ENCODE measurements around the gene CALN1.
"Not testable (repeated sequence)": the region's sequence is repeated elsewhere in the genome, so short reads cannot be mapped to it uniquely, and the experiment has no call there.

The CALN1 gene

DNA sequence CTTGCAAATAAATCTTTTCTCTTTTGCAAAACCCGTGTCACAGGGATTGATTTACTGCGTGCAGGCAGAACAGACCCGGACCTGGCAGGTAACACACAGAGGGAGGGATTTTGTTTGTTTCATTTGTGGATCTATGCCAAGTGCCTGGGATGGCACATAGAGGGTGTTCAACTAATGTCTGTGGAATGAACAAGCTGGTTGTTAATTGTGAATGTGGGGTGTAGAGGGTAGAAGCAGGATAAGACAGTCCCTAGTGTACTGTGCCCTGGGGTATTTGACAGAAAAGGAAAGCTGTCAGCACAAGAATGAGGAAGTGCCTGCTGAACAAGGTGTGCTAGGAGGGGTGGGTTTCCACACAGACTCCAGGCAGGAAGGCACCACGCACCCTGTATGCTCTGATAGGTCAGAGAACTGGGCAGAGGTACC is 331.8 kb downstream of the CALN1 start:
- DNase-seq, result no peak

DNA sequence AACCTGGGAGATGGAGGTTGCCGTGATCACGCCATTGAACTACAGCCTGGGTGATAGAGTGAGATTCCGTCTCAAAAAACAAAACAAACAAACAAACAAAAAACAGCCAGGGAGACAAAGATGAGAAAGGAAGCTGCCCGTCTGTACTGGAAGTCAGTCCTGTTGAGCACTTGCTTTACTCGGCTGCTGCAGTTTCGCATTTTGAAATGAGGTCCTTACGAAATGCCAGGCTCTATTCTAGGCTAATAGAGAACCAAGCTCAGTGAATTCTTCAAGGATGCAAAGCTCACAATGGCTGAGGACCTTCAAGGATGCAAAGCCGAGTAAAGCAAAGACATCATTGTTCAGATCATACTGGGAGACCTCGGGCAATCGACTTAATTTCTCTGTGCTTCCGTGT is 333.3 kb downstream of the CALN1 start:
- no peak for DNase-seq

DNA sequence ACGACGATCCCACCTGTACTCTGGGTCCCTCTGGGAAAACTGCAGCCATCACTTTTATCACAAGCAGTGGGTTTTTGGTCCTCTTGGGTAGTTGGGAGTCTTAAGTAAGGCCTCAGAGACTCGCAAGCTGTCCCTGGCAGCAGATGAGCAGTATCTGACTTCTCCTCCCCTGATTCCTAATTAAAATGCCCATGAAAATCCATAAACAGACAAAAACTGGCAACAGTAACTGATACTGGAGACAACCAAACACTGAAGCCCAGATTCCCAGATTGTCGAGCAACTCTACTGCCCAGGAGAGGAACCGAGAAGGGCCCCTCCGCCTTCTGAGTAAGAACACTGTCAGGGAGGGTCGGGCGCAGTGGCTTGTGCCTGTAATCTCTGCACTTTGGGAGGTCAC is 333.8 kb downstream of the CALN1 start:
- no peak for DNase-seq

DNA sequence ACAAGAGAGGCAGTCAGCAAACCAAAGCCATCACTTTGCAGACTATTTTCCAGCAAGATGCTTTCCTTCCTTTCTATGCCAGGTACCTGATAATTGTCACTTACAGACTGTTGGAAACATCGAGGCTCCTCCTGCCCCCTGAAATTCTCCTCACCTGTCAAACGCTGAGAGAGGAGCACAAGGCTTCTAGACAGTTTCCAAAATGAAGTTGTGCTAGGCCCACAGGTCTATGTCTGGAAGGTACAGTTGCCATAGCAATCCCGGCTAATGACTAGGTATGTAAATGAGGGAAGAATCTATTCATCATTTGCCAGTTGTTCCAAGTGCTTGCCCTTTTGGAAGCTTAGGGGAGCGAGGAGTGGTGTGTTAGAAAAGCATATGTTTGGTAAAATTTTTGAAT is 334.4 kb downstream of the CALN1 start:
- DNase-seq, result no peak

DNA sequence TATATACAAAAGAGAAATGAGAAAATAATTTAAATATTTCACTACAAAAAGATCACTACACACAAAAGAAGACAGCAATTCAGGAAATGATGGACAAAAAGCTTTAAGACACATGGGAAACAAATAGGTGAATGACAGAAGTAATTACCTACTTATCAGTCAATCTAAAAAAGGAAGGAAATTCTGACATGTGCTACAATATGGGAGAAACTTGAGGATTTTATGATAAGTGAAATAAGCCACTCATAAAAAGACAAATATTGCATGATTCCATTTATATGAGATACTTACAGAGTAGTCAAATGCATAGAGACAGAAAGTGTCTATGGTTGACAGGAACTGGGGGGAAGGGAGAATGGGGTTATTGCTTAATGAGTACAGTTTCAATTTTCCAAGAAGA is 339.2 kb downstream of the CALN1 start:
- DNase-seq, result no peak

DNA sequence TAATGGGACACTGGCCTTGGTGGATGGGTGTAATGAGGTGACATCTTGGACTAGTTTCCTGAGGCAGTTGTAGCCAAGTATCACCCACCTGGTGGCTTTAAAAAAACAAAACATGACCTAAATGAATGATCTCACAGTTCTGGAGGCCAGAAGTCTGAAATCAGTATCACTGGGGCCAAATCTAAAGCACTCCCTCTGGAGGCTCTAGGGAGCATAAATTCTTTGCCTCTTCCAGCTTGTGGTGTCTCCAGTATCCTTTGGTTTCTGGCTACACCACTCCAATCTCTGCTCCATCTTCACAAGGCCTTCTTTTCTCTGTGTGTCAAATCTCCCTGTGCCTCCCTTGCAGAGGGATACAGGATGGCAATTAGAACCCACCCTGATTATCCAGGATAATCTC is 342.9 kb downstream of the CALN1 start:
- DNase-seq, result no peak

DNA sequence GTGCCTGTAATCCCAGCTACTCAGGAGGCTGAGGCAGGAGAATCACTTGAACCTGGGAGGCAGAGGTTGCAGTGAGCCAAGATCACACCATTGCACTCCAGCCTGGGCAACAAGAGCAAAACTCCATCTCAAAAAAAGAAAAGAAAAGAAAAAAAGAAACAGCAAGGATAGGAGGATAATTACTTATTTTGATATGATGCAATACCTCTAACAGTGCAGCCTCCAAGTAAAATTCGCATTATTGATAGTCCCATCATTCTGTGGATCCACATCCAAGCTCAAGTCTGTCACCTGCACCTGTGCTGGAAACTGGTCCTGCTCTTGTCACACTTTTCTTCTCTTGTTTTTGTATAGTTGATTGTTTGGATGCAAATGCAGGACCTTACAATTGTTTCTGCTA is 346.4 kb downstream of the CALN1 start:
- not testable (repeated sequence) for DNase-seq

DNA sequence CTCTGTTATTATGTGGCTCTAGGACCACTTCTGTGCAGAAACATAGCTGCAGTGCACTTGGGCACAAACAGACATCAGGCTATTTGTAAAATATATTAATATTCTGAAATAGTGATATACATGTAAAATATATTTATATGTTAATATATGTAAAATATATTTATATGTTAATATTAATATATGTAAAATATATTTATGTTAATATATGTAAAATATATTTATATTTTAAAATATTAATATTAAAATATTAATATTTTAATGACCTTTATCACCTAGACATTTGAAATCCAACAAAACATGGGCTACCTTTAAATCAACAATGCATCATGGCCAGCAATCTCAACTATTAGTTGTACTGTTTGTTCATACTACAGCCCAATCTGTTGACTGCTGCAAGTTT is 347.2 kb downstream of the CALN1 start:
- DNase-seq, result no peak

DNA sequence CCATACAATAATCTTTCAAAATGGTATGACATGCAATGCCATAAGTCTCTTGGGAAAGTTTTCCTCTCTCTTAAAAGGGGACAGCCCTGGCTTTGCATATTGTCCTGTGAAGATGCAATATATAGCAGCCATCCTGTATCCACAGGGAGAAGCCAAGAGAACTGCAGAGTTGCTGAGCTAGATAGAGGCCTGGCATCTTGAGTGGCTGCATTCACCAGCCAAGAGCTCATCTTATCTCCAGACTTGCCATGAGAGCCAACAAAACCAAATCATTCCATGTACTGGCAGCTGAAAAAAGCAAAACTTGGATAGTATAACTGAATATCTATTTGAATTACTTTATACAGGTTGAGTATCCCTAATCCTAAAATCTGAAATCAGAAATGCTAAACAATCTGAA is 348.8 kb downstream of the CALN1 start:
- DNase-seq, result no peak

DNA sequence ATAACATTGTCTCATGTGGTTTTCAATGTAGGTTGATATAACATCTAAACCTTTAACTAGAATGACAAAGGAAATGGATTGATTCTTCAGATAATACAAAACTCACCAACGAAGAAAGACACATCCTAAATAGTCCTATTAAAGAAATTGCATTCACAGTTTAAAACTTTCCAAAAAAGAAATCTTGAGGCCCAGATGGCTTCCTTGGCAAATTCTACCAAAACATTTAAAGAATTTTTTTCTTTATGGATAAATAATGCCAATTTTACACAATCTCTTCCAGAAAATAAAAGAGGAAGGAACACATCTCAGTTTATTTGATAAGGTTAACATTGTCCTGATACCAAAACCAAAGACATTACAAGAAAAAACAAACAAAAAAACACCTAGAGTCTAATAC is 349.5 kb downstream of the CALN1 start:
- DNase-seq, result no peak

DNA sequence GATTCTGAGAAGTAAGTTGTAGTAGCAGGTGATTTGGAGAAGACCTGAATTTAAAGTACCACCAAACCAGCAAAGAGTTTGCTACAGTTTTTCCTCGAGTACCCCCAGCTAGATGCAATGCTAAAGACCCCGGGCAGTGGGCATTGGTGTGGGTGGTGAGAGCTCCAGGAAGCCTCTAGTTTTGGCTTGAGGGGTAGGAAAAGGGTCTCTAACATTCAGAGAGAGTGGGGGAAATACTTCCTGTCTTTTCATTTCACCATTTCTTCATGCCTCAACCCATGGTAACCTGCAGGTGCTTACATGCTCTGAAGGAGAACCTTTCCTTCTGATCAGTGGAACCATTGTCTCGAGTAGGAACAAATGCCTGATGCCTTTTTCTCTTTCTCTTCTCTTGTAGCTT is 352.2 kb downstream of the CALN1 start:
- DNase-seq, result no peak

DNA sequence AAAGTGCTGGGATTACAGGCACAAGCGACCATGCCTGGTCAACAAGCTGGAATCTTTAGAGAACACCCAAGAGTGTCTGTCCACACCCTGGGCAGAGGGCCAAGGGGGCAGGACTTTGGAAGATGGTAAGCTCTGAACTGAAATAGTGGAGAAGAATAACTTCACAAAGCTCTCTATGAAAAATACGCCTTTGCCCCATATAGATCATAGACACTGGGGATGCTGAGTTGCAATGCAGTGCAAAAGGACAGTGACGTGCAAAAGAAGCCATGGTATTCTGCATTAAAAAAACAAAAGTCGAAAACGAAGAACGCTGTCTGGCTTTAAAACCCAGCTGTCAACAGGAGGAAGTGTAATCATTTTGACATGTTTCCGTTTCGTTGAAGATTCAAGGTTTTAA is 353.6 kb downstream of the CALN1 start:
- no peak for DNase-seq

DNA sequence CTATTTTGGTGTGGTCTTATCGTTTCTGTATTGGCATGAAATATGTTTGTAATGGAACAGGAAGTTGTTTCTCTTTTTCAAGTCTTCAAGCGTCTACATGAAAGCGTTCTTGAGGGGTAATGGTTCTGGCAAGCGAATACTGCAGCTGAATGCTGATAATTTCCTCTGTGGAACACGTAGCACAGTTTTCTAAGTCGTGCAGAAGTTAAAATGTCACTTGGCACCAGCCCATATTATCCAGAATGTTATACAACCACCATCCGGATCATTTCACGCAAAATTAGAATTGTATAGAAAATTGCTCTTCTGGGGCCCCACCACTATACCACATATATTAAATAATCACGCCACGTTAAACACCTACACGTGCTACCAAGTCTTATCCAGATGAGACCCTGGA is 354.3 kb downstream of the CALN1 start:
- DNase-seq, result no peak

DNA sequence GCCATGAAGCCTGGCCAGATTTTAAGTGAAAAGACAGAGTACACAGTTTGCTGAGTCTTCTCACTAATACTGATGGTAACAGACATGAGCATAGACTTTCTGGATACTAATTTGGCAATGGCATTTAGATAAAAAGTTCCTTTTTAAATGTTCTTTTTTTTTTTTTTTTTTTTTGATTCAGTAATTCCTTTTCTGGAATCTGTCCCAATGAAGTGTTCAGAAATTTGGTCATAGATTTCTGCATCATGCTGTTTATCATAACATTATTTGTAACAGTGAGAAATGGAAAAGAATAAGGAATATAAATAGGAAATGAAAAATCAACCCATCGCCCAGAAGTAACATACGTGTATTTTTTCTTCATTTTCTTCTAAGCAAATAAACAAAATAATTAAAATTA is 354.9 kb downstream of the CALN1 start:
- DNase-seq, result no peak

DNA sequence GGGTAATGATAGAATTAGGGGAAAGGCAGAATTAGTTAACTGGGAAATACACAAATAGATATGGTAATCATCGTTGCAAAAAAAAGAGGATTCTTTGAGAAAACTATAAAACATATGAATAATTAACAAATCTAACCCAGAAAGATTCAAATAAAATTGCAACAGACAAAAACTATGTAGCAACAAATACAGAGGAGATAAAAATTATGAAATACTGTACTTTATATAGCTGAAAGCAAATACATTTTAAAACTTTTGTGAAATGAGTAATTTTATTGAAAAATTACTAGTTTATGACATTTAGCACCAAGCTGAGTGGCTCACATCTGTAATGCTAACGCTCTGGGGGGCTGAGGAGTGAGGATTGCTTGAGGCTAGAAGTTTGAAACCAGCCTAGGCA is 356.7 kb downstream of the CALN1 start:
- DNase-seq, result no peak

DNA sequence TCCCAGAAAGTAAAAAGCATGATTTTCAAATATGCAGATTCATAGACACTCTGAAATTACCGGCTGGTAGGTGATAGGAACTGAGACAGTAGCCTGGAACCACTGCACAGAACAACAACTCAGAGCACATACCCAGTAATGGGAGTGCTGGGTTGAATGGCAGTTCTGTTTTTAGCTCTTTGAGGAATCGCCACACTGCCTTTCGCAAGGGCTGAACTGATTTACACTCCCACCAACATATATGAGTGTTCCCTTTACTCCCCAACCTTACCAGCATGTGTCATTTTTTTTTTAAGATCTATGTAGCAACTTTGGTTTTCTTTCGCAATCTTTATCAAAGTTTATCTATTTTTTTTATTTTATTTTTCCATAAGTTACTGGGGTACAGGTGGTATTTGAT is 358.8 kb downstream of the CALN1 start:
- DNase-seq, result no peak

DNA sequence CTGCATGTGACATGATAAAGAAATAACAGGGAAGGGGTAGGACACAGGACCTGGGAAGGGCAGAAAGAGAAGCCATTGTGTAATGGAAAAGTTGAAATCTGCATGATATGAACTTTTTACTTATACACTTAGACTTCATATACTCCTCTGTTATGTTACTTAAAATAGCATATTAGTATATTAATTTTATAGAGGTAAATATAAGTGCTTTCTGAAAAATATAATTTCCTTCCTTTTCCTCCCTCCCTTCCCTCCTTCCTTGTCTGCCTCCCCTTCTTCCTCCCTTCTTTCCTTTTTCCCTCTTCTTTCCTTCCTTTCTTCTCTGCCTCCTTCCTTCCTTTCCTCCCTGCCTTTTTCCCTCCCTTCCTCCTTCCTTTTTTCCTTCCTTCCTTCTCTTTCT is 363.7 kb downstream of the CALN1 start:
- no peak for DNase-seq

DNA sequence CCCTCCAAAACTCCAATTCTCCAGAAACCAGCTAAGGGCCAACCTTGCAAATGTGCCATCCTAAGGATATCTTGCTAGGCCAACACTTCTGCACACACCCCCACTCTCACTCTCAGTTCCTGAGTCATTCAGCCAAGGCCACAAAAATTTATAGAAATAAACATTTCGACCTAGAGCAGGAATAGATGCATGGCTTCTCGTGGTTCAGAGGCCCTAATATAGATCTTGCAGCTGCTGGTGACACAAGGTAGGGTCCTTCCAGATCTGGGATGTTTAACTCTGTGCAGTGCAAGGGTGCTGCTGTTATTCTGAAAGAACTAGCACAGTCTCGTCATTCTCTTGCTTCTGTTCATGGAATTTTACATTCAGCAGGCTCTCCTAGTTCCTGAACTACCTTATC is 369.3 kb downstream of the CALN1 start:
- DNase-seq, result no peak

DNA sequence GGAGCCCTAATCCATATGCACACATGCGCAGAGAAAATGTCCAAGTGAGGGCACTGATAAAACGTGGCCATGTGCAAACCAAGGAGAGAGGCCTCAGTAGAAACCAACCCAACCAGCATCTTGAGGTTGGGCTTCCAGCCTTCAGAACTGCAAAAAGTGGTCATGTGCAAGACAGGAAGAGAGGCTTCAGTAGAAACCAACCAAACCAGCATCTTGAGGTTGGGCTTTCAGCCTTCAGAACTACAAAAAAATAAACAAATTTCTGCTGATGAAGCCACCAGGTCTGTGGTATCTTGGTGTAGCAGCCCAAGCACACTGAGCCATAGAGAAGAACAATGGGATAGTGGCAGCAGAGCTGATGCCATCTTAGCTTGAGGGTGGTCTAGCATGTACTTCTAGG is 371.5 kb downstream of the CALN1 start:
- no peak for DNase-seq

DNA sequence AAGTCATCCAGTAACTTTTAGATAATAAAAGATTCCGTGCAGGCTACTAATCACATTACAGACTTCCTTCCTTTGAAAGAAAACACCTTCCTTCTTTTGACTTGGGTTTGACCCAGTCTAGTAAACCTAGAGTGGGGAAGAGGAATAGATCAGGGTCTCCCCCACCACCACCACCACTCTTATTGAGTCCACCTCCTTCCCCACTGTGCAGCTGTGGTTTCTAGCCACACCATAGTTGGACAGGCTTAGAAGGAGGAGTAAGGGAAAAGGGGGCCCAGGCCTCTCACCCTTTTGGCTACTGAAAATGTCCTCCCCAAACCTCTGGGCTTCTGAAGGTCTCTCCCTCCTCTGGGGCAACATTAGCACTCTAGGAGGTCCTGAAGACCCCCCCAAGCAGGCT is 372.7 kb downstream of the CALN1 start:
- DNase-seq, result no peak

DNA sequence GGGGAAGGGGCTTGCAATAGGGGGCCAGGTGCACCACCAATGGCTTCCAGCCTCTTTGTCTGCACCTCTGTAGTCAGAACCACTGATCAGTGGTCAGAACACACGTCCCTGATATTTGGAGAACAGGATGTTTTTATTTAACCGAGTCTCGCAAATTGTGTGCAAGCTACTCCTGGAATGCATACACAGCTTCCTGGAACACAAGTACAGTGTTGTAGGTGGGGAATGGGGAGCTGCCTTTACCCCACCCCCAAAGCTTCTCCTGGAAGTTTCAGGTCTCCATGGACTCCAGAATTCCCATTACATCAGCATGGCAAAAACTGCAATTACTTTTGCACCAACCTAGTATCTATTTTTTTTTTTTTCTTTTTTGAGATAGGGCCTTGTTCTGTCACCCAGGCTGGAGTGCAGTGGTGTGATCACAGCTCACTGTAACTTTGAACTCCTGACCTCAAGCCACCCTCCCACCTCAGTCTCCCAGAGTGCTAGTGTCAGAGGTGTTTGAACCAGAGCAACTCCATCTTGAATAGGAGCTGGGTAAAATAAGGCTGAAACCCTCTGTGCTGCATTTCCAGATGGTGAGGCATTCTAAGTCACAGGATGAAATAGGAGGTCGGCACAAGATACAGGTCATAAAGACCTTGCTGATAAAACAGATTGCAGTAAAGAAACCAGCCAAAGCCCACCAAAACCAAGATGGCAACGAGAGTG is 374.0 kb downstream of the CALN1 start:
- no peak for DNase-seq

DNA sequence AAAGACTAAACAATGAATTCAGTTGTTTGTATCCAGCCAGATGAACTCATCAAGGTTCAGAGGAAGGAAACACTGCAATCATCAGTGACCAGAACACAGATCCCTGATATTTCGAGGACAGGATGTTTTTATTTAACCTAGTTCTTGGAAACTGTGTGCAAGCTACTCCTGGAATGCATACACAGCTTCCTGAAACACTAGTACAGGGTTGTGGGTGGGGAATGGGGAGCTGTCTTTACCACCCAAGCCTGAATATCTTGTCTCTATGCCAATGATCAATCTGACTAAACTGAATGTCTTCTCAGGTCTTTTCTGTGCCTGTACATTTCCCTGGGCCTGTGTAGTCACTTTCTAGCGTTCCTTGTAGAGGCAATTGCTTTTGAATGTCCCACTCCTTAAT is 374.6 kb downstream of the CALN1 start:
- no peak for DNase-seq

DNA sequence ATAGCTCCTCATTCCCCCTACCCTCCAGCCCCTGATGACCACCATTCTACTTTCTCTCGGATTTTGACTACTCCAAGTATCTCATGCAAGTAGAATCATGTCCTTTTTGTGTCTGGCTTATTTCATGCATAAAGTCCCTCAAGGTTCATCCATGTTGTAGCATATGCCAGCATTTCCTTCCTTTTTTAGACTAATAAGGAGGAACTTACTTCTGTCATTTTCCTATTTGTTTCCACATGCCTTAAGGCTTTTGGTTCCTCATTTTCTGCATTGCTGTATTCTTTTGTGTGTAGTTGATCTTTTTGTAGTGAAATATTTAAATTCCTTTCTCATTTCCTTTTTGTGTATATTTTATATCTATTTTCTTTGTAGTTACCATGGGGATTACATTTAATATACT is 376.9 kb downstream of the CALN1 start:
- DNase-seq, result no peak

DNA sequence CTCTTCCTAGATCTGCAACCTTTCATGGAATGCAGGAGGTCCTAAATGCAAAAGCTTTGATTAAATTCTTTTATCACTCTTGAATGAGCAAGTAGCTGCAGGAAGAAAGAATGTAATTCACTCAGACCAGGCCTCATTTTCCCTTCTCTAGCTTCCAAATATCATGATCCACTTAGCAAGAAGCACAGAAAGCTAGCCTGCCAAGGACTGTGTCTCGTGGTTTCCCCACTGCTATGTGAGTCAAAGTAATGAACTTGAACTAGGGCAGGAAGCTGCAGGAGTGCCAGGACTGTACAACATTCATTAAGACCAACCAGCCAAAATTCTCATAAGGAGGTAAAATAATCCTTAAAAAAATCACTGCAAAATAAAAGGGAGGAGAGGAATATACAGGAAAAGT is 379.2 kb downstream of the CALN1 start:
- no peak for DNase-seq

DNA sequence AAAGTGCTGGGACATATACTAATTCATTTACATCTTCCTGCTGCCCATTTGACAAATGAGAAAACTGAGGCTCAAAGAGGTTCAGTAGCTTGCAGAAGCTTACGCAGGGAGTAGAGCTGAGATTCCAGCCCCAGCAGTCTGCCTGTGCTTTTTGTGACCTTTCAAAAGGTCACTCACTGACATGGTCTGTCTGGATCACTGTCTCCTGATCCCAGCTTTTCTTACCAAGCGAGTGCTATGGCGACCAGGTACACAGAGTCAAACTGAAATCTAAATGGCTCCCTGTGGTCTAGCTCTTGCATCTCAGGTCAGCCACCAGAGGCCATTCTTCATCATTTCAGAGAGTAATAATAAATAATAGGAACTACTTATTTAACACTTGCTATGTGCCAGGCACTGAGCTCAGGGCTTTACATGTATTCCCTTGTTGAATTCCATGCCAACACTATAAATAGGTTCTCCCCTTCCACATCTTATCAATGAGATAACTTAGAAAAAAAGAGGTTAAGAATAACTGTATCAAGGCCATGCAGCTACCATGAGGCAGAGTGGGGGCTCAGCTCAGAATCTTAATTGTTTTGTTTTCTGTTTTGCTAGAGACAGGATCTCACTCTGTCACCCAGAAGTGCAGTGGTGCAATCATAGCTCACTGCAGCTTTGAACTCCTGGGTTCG is 381.0 kb downstream of the CALN1 start:
- no peak for DNase-seq

All from activated T-cell treated with anti-CD3 and anti-CD28 coated beads, Interleukin-2, amount 50 U/mL, for 1 hour (primary cell).